Measurements from ENCODE around the gene CRNKL1.

CRNKL1 gene

DNA sequence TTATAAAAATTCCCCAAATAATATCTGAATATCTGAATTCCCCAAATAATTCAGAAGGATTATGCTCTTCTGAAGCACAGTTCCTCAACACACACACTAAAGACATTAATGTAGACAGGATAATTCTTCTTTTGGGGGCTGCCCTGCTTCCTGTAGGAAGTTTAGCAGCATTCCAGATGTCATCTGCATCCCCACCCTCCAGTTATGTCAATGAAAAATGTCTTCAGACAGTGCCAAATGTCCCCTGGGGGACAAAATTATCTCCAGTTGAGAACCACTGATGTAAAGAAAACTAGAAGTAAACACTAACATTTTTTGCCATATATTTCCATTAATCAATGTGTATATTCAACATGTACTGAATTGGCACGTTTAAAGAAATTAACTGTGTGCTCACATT is 61.0 kb downstream of the CRNKL1 start:
- TF ChIP-seq, protein P1, sequence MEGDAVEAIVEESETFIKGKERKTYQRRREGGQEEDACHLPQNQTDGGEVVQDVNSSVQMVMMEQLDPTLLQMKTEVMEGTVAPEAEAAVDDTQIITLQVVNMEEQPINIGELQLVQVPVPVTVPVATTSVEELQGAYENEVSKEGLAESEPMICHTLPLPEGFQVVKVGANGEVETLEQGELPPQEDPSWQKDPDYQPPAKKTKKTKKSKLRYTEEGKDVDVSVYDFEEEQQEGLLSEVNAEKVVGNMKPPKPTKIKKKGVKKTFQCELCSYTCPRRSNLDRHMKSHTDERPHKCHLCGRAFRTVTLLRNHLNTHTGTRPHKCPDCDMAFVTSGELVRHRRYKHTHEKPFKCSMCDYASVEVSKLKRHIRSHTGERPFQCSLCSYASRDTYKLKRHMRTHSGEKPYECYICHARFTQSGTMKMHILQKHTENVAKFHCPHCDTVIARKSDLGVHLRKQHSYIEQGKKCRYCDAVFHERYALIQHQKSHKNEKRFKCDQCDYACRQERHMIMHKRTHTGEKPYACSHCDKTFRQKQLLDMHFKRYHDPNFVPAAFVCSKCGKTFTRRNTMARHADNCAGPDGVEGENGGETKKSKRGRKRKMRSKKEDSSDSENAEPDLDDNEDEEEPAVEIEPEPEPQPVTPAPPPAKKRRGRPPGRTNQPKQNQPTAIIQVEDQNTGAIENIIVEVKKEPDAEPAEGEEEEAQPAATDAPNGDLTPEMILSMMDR (IDR thresholded peaks at IDR 0.05; ENCODE audit: low read depth, low read length): no peak
- no peak for DNase-seq (ENCODE audit: extremely low read depth, low read depth)

DNA sequence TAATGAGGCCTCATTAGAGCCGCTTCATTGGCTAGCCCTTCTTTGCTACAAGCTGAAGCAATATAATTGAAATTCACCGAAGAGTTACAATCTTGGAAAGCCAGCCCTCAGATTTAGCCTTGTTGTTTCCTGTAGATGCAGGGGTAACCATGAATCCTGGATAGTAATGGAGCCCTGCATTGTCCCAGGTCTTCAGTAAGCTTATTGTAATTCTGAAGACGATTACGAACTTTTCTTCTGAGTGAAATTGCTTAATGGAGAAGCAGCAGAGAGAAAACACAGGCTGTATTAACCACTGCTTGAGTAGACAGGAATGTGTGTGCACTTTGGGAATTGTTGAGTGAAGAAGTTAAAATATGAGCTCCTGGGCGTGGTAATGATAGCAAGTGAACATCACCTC is 61.4 kb downstream of the CRNKL1 start:
- DNase-seq (ENCODE audit: extremely low read depth, low read depth): no peak
- TF ChIP-seq, protein P1 (IDR thresholded peaks at IDR 0.05; ENCODE audit: low read depth, low read length): no peak

DNA sequence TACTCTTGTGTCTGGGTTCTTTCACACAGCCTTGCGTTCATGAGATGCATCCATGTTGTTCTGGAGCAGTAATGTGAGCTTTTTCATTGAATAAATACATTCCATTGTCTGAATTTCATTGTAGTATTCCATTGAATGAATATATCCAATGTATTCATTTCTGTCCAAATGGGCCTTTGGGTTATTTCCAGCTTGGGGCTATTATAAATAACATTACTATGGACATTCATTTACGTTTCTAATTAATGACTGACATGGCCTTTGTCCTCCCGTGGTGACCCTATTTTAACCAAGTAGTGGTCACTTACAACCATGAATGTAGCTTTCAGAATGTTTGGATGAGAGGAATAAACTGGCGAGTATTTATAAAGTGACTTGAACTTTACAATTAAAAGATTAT is 65.2 kb downstream of the CRNKL1 start:
- TF ChIP-seq, protein P1 (IDR thresholded peaks at IDR 0.05; ENCODE audit: low read depth, low read length): no peak
- no peak for DNase-seq (ENCODE audit: extremely low read depth, low read depth)

DNA sequence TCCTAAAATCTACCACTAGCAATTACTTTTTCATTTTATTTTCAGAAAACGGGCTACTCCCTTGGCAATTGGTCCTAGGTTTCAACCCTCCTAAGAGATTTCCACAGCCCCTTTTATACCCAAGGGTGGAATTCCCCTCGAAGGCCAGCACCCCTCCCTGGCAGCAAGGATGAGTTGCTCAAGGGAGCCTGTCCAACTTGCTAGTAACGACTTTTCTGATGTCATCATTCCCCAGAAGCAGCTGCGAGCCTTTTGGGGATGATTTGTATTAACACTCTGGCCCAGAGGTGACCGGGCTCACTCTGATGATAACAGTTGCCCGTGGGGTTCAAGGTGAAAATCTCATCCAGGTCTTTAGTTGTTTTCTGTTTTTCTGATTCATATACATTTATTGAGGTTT is 65.8 kb downstream of the CRNKL1 start:
- no peak for DNase-seq (ENCODE audit: extremely low read depth, low read depth)

More for the DNA sequence above, 65.8 kb downstream of the CRNKL1 start:
- TF ChIP-seq, protein P1 (IDR thresholded peaks at IDR 0.05; ENCODE audit: low read depth, low read length): no peak
